Measurements from ENCODE around the gene SUN1. TPM values are rescaled to one million over a fixed set of nuclear protein-coding genes. Genes with fewer than 3 reads are reported as not detected.

The SUN1 gene
- total and polyA plus RNA-seq, 2 of the 8 experiments (the other 6 are each of a cell fraction or from before 2014, with no cell fraction given), result 108 to 158 TPM

DNA sequence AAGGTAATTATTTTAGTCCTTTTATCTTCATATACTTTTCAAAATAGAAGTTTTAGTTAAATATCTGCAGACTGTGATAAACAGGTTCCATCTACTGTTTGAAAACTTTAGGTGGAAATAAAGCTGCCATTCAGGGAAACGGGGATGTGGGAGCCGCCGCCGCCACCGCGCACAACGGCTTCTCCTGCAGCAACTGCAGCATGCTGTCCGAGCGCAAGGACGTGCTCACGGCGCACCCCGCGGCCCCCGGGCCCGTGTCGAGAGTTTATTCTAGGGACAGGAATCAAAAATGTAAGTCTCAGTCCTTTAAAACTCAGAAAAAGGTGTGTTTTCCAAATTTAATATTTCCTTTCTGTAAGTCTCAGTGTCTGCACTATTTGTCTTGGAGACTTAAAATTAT lies 11.0 kb downstream of the SUN1 start:
- FAIRE-seq, result no peak
- Histone ChIP-seq H3K27me3 (replicated peaks in 1 of 4; ENCODE audit: control insufficient read depth in 3 of 4, extremely low read depth in 1 of 4, insufficient read depth in 3 of 4, low read length in 3 of 4) (no peaks in the 10 kb centered on the region), H4K20me1 (replicated peaks in 1 of 2; ENCODE audit: control insufficient read depth in 1 of 2, insufficient read depth in 2 of 2, low read length in 2 of 2) (peaks cover 3 to 14% of the 10 kb centered on the region in 2 experiments), H2BK120ac (replicated peaks; ENCODE audit: low read depth, low read length) (no peak overlapping the region), H2AFZ (ENCODE audit: low read length) (no peak overlapping the region), H3K4ac (replicated peaks; ENCODE audit: insufficient read length, low read depth, low read length) (no peak overlapping the region), H3K4me2 (ENCODE audit: insufficient read depth in 1 of 2, low read depth in 2 of 2, low read length in 2 of 2) (no peak overlapping the region), H3K36me3 (ENCODE audit: control insufficient read depth in 2 of 4, insufficient read depth in 4 of 4, low read length in 3 of 4) (peaks cover 18 to 57% (median 44%) of the 10 kb centered on the region in 4 experiments; a peak in 7 of 8 replicates), H4K5ac (ENCODE audit: insufficient read length, low read depth, low read length) (no peak overlapping the region), H3K79me1 (ENCODE audit: low read depth, low read length) (peaks cover 7% of the 10 kb centered on the region), H3K4me1 (replicated peaks in 1 of 4; ENCODE audit: control insufficient read depth in 3 of 4, insufficient read depth in 4 of 4, low read length in 3 of 4) (no peaks in the 10 kb centered on the region), H2BK12ac (ENCODE audit: low read depth, low read length) (no peak overlapping the region), H3K23ac (ENCODE audit: insufficient read length) (no peak overlapping the region), H3K14ac (ENCODE audit: insufficient read length) (no peak overlapping the region), H2BK5ac (ENCODE audit: low read depth, low read length) (no peak overlapping the region), H3K23me2 (ENCODE audit: low read depth, low read length) (no peaks in the 10 kb centered on the region), H2AK5ac (ENCODE audit: low read depth, low read length) (no peak overlapping the region), H3K27ac (ENCODE audit: low read depth, low read length) (no peak overlapping the region), H3K56ac (replicated peaks; ENCODE audit: insufficient read length, low read depth, low read length) (no peak overlapping the region), H3K9me3 (ENCODE audit: insufficient read depth in 2 of 2, low read depth in 1 of 2, low read length in 1 of 2) (peaks cover 0 to 2% of the 10 kb centered on the region in 2 experiments; a peak in 1 of 4 replicates), H3K4me3 (ENCODE audit: extremely low read depth in 1 of 4, insufficient read depth in 2 of 4, low read depth in 3 of 4, low read length in 4 of 4) (no peak overlapping the region), H2BK15ac (ENCODE audit: low read length) (no peak overlapping the region), H3K9ac (replicated peaks in 1 of 4; ENCODE audit: extremely low read depth in 1 of 4, low read depth in 3 of 4, low read length in 3 of 4) (no peak overlapping the region), H3K79me2 (ENCODE audit: control insufficient read depth in 1 of 2, insufficient read depth in 2 of 2, low read length in 2 of 2) (peaks cover 0 to 28% of the 10 kb centered on the region in 2 experiments; a peak in 1 of 4 replicates), H2BK20ac (ENCODE audit: low read length) (no peak overlapping the region), H3K18ac (ENCODE audit: extremely low read depth, low read length) (no peak overlapping the region), H4K8ac (ENCODE audit: extremely low read depth, insufficient read depth, low read length) (no peak overlapping the region), H4K91ac (replicated peaks; ENCODE audit: insufficient read length, low read length) (no peak overlapping the region)
- 98% methylated on average over 17 of the region's 17 CpGs; no CpG with 5 or more reads in 1 of the 2 experiments for WGBS, 2 experiments (ENCODE audit: extremely low coverage in 1 of 2, insufficient coverage in 1 of 2, insufficient read length in 1 of 2, insufficient replicate concordance in 2 of 2, low coverage in 1 of 2, low lambda C conversion rate in 2 of 2, missing lambda C conversion rate in 1 of 2)
- CTCF ChIA-PET (ENCODE audit: partially characterized antibody), result interaction anchor here (0.6 to 2.8 kb wide), 5 partner anchors 11 to 47 kb away, joined by 3 to 13 read pairs (median 3); partner anchors contain the start of gene SUN1
- POLR2A ChIA-PET (ENCODE audit: partially characterized antibody), result no interaction called here
- DNase-seq (ENCODE audit: low read depth in 1 of 2, low spot score in 2 of 2), result no peak
- TF ChIP-seq TBP (IDR thresholded peaks at IDR 0.05; ENCODE audit: low read depth, low read length) (no peak), SP4 (IDR thresholded peaks at IDR 0.05; ENCODE audit: low read length) (no peak)
